Osteocyte (in vitro differentiated cells): Measurements from ENCODE around the gene C16orf78. TPM values are rescaled to one million over a fixed set of nuclear protein-coding genes. Genes with fewer than 3 reads are reported as not detected.

ENCODE experiments used
- DNase-seq: peaks from one replicate; pipeline ENCODE4 v3.0.0; 2021; ENCODE audit warnings: mixed read lengths; ENCODE audit not compliant: unreplicated experiment; ENCODE audit errors: extremely low spot score
- H3K27ac Mint-ChIP-seq: one replicate; pipeline ENCODE4 v1.8.0; 2021; ENCODE audit warnings: mild to moderate bottlenecking, mixed read lengths; ENCODE audit not compliant: unreplicated experiment
- H3K27me3 Mint-ChIP-seq: one replicate; pipeline ENCODE4 v1.8.0; 2021; ENCODE audit warnings: mixed read lengths; ENCODE audit not compliant: unreplicated experiment
- H3K36me3 Mint-ChIP-seq: one replicate; pipeline ENCODE4 v1.8.0; 2021; ENCODE audit warnings: mixed read lengths; ENCODE audit not compliant: unreplicated experiment
- H3K4me1 Mint-ChIP-seq: one replicate; pipeline ENCODE4 v1.8.0; 2021; ENCODE audit warnings: mixed read lengths; ENCODE audit not compliant: unreplicated experiment
- H3K4me3 Mint-ChIP-seq: one replicate; pipeline ENCODE4 v1.8.0; 2021; ENCODE audit warnings: mild to moderate bottlenecking, moderate library complexity, mixed read lengths; ENCODE audit not compliant: unreplicated experiment
- H3K9me3 Mint-ChIP-seq: one replicate; pipeline ENCODE4 v1.8.0; 2021; ENCODE audit warnings: mixed read lengths; ENCODE audit not compliant: unreplicated experiment
- total RNA-seq: library from RNA; stranded (reverse); gene quantifications from 2 replicates; pipeline ENCODE4 v1.2.1, GENCODE V29; 2021
- TF ChIP-seq, protein P1 (sequence below): fragments of 200-600 bp; sonication (generic); IDR thresholded peaks from 2 replicates; pipeline ENCODE4 v1.5.0; 2021; ENCODE audit warnings: antibody characterized with exemption, mild to moderate bottlenecking, moderate library complexity

Gene C16orf78
- total RNA-seq, 1 donor from 2014 or later, result not detected

GRCh38 chr16:49442805-49443204 is 69.2 kb downstream of the C16orf78 start:
- Mint-ChIP-seq H3K4me1 (peaks cover 2% of the 10 kb centered on the region), H3K27me3 (peaks cover 57% of the 10 kb centered on the region), H3K27ac (no peak overlapping the region), H3K36me3 (no peaks in the 10 kb centered on the region), H3K4me3 (no peak overlapping the region), H3K9me3 (no peaks in the 10 kb centered on the region)
- DNase-seq, result no peak
- TF ChIP-seq, protein P1, sequence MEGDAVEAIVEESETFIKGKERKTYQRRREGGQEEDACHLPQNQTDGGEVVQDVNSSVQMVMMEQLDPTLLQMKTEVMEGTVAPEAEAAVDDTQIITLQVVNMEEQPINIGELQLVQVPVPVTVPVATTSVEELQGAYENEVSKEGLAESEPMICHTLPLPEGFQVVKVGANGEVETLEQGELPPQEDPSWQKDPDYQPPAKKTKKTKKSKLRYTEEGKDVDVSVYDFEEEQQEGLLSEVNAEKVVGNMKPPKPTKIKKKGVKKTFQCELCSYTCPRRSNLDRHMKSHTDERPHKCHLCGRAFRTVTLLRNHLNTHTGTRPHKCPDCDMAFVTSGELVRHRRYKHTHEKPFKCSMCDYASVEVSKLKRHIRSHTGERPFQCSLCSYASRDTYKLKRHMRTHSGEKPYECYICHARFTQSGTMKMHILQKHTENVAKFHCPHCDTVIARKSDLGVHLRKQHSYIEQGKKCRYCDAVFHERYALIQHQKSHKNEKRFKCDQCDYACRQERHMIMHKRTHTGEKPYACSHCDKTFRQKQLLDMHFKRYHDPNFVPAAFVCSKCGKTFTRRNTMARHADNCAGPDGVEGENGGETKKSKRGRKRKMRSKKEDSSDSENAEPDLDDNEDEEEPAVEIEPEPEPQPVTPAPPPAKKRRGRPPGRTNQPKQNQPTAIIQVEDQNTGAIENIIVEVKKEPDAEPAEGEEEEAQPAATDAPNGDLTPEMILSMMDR, result no peak

DNA sequence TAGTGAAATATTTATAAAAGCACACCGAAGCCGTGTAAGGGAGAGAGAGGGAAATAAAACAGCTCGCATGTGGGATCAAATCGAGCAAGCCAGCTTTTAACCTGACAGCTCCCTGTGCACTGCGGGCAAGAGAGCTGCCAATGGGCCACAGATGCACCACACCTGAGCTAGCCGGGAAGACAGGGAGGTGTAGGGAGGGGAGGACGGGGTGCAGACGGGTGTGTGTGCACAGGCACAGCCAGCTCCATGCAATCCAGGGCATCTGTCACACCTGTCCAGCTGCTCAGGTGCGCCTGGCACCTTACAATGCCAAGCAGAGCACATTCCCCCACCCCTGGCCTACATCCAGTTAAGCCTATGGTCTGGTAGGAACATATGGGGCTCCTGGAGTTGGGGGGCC is 70.0 kb downstream of the C16orf78 start:
- Mint-ChIP-seq H3K9me3 (no peaks in the 10 kb centered on the region), H3K4me1 (peaks cover 2% of the 10 kb centered on the region), H3K4me3 (no peak overlapping the region), H3K27ac (no peak overlapping the region), H3K36me3 (no peaks in the 10 kb centered on the region), H3K27me3 (peaks cover 50% of the 10 kb centered on the region)
- TF ChIP-seq, protein P1, result no peak
- DNase-seq, result no peak

GRCh38 chr16:49446805-49447204 is 73.2 kb downstream of the C16orf78 start:
- TF ChIP-seq, protein P1, result no peak

More at GRCh38 chr16:49446805-49447204, 73.2 kb downstream of the C16orf78 start:
- Mint-ChIP-seq H3K4me3 (no peak overlapping the region), H3K9me3 (no peaks in the 10 kb centered on the region), H3K27me3 (peaks cover 59% of the 10 kb centered on the region), H3K27ac (no peak overlapping the region), H3K36me3 (no peaks in the 10 kb centered on the region), H3K4me1 (no peaks in the 10 kb centered on the region)
- DNase-seq, result no peak

Other genes with a start within 250 kb of the C16orf78 start
- gene CBLN1, start 92.0 kb upstream of the C16orf78 start, total RNA-seq, result not detected in 2 replicates